OCI-LY7 (cell line): Measurements from ENCODE around the gene ADGRG4.

ENCODE experiments used
- EZH2phosphoT487 ChIP-seq: fragments of 200-600 bp; sonication (generic); IDR thresholded peaks from 2 replicates; pipeline ENCODE4 v1.6.1; 2018; ENCODE audit warnings: low read depth, borderline replicate concordance, mild to moderate bottlenecking, mixed run types, antibody characterized with exemption, low read length, moderate library complexity, mixed read lengths
- TF ChIP-seq, protein P1 (sequence below): fragments of 200-600 bp; sonication (generic); conservative IDR thresholded peaks from 2 replicates; pipeline ENCODE4 v1.5.1; 2014; ENCODE audit warnings: mild to moderate bottlenecking, antibody characterized with exemption, low read length, moderate library complexity, mixed read lengths

DNA sequence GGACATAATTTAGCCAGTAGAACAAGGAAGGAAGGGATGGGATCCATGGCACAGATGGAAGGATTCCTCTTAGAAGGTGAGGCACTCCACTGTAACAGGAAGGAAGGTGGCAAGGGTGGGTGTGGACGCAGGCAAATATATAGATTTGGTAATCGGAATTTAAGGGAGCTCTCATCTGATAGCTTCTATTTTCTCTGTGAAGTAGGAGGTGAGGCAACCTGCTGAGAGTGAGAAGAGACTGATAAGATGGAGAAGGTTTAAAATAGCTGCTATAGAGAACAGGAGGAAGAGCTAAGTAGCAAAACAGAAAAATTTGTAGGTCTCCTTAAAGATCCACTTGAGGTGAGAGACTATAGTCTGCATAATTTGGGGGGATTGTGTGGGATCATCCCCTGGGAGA is 125.2 kb downstream of the ADGRG4 start:
- TF ChIP-seq, protein P1, sequence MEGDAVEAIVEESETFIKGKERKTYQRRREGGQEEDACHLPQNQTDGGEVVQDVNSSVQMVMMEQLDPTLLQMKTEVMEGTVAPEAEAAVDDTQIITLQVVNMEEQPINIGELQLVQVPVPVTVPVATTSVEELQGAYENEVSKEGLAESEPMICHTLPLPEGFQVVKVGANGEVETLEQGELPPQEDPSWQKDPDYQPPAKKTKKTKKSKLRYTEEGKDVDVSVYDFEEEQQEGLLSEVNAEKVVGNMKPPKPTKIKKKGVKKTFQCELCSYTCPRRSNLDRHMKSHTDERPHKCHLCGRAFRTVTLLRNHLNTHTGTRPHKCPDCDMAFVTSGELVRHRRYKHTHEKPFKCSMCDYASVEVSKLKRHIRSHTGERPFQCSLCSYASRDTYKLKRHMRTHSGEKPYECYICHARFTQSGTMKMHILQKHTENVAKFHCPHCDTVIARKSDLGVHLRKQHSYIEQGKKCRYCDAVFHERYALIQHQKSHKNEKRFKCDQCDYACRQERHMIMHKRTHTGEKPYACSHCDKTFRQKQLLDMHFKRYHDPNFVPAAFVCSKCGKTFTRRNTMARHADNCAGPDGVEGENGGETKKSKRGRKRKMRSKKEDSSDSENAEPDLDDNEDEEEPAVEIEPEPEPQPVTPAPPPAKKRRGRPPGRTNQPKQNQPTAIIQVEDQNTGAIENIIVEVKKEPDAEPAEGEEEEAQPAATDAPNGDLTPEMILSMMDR = no peak
- no peak for TF ChIP-seq EZH2phosphoT487
